ENCODE data around the gene GPR83.
"Not testable (repeated sequence)": the region's sequence is repeated elsewhere in the genome, so short reads cannot be mapped to it uniquely, and the experiment has no call there.

GPR83 gene

DNA sequence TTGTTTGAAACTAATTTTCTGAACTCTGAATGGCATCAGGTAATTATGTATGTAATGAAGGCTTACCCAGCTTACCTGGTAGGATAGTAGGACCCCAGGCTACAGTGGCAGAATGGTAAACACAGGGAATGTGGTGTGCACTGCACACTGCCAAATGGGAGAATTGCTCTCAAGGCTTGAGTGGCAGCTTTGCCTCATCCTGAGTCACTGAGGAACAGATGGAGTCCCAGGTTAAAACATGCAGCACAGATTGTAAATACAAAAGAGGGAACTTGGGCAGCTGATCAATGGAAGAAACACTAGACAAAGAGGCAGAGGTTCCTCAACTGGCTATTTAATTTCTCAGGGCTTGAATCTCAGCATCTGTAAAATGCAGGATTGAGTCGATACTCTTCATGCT, 24.4 kb downstream of the GPR83 start:
- DNase-seq (ENCODE audit: low read depth in 1 of 2, low spot score in 1 of 2): no peak

- DNase-seq (ENCODE audit: low read depth in 1 of 2, low spot score in 1 of 2): not testable (repeated sequence)
These were observed 30.6 kb downstream of the GPR83 start for GRCh38 chr11:94370576-94370975.

GRCh38 chr11:94350850-94351563, 50.2 kb downstream of the GPR83 start:
- not testable (repeated sequence) for DNase-seq (ENCODE audit: low read depth in 1 of 2, low spot score in 1 of 2)

- DNase-seq (ENCODE audit: low read depth in 1 of 2, low spot score in 1 of 2): not testable (repeated sequence)
These were observed 54.9 kb downstream of the GPR83 start for GRCh38 chr11:94346311-94346710.

DNA sequence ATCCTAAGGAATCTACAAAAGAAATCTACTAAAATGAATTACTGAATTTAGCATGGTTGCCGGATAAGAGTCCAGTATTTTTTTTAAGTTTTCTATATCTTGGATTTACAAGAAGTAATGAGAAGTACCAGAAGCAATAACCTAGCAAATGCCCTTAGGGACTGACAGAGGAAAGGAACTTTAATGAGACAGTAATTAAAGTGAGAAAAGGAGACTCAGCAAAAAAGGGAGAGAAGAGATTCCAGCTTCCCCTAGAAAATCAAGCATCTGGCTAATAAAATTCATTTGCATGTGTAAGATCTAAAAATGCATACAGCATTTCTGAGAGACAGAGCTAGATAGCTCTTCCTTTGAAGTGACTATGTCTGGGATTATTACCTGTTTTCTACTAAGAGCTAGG, 57.7 kb downstream of the GPR83 start:
- no peak for DNase-seq (ENCODE audit: low read depth in 1 of 2, low spot score in 1 of 2)

DNA sequence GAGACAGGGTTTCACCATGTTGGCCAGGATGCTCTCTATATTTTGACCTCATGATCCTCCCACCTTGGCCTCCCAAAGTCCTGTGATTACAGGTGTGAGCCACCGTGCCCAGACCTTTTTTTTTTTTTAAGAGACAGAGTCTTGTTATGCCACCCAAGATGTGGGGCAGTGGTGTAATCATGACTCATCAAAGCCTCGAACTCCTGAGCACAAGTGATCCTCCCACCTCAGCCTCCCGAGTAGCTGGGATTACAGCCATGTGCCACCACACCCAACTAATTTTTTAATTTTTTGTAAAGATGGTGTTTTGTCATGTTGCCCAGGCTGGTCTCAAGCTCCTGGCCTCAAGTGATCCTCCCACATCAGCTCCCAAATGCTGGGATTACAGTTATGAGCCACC, 59.0 kb downstream of the GPR83 start:
- no peak for DNase-seq (ENCODE audit: low read depth in 1 of 2, low spot score in 1 of 2)

GRCh38 chr11:94338651-94339050, 62.6 kb downstream of the GPR83 start:
- no peak for DNase-seq (ENCODE audit: low read depth in 1 of 2, low spot score in 1 of 2)

DNA sequence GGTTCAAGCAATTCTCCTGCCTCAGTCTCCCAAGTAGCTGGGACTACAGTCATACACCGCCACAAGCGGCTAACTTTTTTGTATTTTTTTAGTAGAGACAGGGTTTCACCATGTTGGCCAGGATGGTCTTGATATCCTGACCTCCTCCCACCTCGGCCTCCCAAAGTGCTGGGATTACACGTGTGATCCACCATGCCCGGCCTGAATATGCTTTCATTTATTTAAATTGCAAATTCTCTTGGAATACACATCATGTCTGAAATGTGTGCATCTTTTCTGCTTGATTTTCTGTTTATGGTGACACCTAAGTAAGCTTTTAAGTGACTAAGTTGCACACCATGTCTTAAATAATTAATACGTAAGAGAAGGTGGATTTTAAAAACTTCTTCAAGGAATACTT, 65.2 kb downstream of the GPR83 start:
- no peak for DNase-seq (ENCODE audit: low read depth in 1 of 2, low spot score in 1 of 2)

DNA sequence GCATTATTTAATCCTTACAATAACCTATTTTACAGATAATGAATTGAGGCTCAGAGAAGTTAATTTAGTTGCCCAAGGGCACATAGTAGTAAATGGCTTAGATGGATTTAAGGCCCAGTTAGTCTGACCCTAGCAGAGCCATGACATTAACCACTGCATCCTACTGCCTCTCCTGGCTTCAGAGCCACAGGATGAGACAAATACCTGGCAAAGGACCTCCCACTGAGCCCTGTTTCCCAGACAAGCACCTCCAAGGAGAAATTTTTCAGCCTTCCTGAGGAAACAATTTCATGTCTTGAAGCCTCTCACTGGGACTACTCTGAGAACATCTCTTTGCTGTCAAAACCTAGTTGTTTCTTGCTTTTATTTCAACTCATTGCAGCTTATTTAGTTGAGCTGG, 68.4 kb downstream of the GPR83 start:
- DNase-seq (ENCODE audit: low read depth in 1 of 2, low spot score in 1 of 2): no peak

DNA sequence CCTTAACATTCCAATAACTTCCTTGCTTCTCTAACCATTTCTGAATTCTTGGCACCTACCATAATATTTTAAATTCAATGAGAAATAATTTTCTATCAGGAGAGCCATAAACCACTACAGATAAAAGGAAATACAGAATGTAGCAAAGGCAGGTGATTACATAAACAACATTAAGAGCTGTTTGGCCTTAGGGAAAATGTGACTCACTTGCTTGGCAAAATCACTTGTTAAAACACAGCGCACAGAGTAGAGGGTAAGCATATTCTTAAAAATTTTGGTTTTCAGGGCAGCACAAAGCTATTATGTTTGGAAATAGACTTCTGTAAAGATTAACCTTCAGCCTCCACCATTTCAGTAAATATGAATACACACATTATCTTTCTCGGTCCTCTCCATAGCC, 70.4 kb downstream of the GPR83 start:
- DNase-seq (ENCODE audit: low read depth in 1 of 2, low spot score in 1 of 2): no peak

DNA sequence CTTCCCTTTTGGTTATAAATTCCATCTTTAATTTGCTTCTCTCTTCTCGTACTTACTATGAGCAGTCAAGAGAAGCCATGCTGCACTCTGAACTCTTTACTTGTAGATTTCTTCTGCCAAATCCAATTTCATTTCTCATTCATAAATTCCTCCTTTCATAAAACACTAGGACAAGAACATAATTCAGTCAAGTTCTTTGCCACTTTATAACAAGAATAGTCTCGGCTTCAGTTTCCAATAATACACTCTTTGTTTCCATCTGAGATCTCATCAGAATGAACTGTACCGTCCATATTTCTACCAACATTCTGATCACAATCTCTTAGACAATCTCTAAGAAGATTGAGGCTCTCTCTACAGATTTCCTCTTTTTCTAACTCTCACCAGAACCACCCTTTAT, 71.7 kb downstream of the GPR83 start:
- DNase-seq (ENCODE audit: low read depth in 1 of 2, low spot score in 1 of 2): no peak

GRCh38 chr11:94328587-94329080, 72.6 kb downstream of the GPR83 start:
- DNase-seq (ENCODE audit: low read depth in 1 of 2, low spot score in 1 of 2): no peak
